ENCODE data around the gene SLC39A9.

GRCh38 chr14:69364378-69364777 lies 34.1 kb upstream of the SLC39A9 start:
- TF ChIP-seq, protein P1, sequence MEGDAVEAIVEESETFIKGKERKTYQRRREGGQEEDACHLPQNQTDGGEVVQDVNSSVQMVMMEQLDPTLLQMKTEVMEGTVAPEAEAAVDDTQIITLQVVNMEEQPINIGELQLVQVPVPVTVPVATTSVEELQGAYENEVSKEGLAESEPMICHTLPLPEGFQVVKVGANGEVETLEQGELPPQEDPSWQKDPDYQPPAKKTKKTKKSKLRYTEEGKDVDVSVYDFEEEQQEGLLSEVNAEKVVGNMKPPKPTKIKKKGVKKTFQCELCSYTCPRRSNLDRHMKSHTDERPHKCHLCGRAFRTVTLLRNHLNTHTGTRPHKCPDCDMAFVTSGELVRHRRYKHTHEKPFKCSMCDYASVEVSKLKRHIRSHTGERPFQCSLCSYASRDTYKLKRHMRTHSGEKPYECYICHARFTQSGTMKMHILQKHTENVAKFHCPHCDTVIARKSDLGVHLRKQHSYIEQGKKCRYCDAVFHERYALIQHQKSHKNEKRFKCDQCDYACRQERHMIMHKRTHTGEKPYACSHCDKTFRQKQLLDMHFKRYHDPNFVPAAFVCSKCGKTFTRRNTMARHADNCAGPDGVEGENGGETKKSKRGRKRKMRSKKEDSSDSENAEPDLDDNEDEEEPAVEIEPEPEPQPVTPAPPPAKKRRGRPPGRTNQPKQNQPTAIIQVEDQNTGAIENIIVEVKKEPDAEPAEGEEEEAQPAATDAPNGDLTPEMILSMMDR (IDR thresholded peaks at IDR 0.05; ENCODE audit: poor library complexity): no peak
- no peak for TF ChIP-seq EZH2 (IDR thresholded peaks at IDR 0.05; ENCODE audit: borderline replicate concordance)

All from hepatocyte (in vitro differentiated cells).